GM21619 (cell line): ENCODE results near the gene RNF17.

Experiments used
- ATAC-seq: cut with Tn5 transposase; IDR thresholded peaks from one replicate; pipeline ENCODE4 v1.9.1; 2021; ENCODE audit not compliant: unreplicated experiment

The RNF17 gene

DNA sequence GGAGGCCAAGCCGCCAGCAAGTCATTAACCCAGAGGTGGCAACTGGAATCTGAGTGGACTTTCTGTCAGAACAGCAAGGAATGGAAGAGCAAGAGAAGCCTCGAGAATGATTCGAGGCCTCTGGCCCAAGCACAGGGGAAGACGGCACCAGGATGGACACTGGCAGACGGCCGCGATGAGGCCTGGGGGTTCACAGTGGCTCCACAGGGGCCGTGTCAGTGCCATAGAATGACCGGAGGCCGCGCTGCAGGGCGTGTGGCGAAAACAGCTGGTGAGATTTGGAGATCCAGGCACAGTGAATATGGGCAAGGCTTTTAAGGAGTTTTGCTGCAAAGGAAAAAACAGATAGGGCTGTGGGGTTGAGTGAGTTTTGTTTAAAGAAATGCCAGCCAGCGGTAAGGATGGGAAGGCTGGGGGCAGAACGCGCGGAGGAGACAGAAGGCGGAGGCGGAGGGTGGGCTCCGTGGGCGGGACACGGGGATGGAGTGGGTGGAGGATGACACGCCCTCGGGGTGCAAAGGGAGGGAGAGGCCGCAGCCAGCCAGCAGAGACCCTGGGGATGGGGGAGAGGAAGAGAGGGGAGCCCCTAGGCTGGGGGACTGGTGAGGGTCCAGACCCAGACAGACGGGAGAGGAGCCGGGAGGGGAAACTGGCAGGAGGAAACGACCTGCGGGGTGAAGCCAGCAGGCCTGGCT, 130.5 kb downstream of the RNF17 start:
- no peak for ATAC-seq

DNA sequence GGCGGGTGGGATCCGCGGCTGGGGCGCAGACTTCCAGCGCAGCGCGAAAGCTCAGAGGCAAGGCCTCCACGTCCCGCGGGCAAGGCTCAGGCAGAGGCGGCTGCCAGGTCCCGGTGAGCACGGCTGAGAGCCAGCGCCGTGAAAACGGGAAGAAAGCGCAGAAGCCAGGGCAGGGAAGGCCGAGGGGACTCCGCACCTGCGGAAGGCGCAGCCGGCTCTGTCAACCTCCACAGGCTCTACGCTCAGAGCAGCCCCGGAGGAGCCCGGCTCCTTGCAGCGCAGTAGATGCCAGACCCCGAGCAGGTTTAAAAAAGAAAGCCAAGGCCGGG, 131.0 kb downstream of the RNF17 start:
- ATAC-seq = no peak

DNA sequence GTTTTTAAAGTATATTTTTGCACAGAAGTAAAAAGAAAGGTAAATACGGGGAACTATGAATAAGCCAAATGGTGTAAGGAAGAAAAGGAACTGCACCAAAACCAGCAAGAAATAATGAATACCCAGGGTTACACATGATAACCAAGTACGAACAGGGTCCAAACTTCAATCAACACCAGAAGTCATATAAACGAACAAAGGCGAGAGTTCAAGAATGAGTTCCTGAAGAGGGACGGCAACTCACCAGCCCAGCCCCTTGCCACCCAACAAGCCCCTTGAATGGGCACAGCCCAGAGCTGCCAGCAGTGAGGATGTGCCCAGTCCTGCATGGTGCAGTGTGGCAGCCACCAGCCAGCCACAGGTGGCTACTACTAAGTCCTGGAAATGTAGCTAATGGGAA, 132.1 kb downstream of the RNF17 start:
- no peak for ATAC-seq

DNA sequence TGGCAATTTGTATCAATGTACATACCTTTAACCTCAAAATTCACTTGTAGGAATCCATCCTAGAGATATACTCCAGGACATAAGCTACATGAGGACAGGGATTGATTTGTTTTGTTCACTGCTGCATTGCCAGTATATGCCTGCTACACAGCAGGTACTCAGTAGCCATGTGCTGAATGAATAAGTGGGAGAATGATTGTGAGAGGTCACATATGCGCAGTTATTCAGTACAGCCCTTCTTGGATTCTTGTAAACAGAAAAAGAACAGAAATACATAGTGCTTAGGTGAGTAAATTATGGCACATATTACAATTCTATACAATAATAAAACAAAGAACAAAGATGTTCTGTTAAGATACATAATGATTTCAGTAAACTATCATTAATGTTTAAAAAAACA, 133.3 kb downstream of the RNF17 start:
- no peak for ATAC-seq

DNA sequence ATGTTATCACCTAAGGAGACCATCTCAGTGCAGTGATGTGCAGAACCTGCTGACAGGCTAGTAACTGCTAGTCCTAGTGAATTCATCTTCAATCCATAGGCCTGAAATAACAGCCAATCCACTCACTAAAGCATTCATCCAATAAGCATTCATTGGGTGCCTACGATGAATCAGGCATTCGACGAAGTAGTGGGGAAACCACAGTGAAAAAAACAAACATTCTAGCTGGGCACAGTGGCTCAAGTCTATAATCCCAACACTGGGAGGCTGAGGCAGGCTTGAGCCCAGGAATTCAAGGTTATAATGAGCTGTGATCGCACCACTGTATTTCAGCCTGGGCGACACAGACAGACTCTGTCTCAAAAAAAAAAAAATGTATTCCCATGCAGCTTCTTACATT, 135.6 kb downstream of the RNF17 start:
- ATAC-seq = no peak

DNA sequence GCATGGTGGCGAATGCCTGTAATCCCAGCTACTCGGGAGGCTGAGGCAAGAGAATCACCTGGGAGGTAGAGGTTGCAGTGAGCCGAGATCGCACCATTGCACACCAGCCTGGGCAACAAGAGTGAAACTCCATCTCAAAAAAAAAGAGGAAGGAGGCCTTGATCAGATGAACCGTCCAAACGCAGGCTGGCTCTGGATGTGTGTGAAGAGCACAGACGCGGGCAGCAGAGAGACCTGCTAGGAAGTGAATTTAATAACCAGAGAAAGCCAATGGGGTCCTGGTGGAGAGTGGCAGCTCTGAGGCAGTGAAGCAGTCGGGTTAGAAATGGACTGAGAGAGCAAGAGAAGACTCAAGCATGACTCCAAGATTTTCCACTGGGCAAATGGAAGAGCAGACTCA, 136.5 kb downstream of the RNF17 start:
- peak; percentile 47 for ATAC-seq

DNA sequence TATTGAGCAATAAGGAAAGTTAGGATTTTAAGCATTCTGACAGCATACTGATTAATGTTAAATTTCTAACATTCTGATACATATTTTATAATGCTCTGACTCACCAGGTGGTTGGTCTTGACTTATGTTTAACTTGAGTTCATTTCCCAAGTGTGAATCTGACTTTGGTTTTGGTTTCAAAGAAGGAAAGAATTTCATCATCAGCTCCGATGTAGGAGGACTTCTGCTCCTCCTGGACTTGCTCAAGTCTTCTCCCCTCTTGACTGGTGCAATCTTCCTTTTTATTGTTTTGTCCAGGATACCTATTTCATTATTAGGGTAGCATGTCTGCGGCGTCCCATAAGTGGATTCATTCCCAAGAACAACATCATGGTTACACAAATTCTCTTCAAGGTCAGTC, 141.3 kb downstream of the RNF17 start:
- no peak for ATAC-seq

DNA sequence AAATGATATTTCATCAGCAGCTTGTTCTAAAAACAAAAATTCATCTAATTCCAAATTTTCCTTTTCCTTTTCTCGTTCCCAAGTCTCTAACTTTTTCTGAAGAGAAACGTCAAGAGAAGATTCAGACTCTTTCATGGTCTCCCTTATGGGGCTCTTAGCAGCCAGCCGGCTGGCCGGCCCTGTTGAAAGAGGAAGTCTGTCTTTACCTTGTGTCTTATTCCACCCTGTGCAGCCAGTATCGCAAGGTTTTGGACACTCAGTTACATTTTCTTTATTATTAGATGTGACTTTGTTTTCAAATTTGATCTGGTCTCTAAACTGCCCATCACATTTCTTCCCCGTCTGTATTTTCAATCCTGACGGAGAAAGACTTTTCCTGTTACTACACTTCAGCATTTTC, 142.3 kb downstream of the RNF17 start:
- ATAC-seq = no peak

DNA sequence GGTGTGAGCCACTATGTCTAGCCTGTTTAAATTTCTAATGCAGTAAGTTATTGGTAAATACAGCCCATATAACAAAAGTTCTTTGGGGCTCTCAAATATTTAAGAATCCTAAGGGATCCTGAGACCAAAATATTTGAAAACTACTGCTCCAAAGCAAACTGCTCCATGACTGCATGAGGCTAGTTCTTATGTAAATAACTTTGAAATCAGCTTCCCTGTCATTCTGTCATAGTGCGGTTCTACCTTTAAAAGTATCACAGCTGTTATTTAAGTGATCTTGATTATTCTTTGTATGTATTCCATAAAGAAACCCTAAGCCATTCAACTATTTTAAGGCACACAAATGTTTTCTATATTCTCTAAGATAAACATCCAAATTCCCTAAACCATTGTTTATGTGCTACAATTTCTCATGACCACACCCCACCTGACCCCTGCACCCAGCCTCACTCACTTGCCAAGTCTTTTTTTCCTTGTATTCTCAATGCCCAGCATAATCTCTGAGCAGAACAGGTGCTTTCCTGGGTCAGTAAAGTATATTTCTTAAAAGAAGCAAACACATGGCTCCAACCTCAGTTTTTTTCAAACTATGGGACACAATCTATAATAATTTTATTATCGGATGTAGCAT, 146.6 kb downstream of the RNF17 start:
- no peak for ATAC-seq

DNA sequence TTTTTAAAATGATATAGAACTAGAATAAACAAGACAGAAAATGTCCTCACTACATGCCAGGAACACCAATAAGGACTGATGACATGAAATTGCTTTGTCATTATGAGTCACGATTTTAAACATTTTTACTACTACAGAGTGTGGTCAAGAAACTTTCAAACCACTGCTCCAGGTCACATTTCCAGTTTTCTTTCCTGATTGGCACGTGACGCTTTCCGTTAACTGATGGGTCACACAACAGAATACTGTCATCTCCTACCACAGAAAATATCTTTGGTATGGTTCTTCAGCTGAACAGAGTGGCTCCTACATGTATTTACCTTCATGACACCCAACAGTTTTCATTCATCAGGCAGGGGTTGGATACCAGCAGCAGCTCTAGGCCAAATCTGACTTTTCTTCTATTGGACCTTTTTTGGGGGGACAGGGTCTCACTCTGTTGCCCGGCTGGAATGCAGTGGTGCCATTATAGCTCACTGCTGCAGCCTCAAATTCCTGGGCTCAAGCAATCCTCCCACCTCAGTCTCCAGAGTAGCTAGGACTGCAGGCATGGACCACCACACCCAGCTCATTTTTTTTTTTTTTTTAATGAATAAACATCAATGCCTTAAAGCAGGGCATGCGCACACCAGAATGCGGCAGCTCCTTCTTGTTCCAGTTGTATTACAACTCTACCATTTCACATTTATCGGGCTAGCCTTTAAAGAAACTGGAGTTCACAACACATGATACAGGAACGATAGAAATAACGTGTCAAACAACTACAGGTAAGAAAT, 147.4 kb downstream of the RNF17 start:
- ATAC-seq = no peak

DNA sequence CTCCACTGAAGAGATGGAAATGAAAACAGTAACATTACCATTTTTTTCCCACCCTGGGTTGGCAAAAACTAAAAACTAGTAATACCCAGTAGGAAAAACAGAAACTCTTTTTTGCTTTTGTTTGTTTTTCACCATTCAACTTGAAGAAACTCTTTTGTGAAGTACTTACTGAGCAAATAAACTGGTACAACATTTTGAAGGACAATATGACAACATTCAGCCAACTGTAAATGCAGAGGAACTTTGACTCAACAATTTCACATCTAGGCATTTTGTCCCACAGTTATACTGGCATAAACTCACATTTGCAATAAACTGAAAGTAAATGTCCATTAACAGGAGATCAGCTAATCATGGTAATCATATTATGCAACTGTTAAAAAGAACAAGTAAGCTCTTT, 152.5 kb downstream of the RNF17 start:
- no peak for ATAC-seq

DNA sequence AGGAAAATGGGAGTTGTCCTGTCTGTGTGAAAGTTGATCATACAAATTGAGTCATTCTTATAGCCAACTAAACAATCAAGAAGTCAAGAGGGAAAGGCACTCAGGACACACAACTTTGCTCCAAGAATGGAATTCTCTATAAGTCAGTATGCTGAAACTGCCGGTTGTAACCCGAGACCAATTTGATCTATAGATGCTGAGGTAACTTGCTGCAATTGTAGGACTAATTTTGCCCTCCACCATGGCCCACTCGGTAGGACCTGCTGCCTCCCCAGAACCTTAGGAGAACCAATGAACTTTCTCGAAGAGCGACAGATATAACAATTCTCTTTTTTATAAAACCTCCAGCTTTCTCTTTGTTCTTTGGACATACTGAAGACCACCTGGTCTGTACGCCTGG, 157.0 kb downstream of the RNF17 start:
- no peak for ATAC-seq

DNA sequence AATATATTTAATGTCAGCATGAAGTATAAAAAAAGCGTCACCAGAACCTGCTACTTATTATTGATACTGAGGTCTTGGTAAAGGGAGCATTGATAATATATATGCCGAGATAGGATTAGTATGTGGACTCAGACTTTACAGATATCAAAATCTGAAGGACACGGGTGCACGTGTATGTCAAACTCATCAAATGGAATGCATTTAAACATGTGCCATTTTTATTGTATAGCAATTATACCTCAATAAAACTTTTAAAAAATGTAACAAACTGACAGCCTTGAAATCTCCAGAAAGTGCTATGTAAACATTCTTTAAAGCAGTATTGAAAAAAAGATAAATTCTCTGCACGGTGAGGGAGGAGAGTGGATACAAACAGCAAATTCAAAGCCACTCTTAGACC, 157.9 kb downstream of the RNF17 start:
- ATAC-seq = no peak

DNA sequence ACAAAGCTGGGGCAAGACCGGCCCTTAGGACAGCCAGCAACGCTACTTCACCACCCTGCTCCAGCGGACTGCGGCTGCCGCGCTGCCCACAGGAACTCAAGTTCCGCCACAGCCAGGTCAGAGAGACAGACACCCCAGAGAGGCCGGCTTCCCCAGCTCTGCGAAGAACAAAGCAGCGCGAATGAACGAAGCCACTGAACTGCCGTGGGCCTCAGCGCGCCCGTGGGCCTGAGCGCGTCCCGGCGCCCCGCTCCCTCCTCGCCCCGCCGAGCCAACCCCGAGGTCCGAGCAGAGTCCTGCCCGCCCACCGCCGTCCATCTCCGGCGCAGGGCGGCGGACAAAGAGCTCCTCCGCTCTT, 158.4 kb downstream of the RNF17 start:
- peak; percentile 14 for ATAC-seq

DNA sequence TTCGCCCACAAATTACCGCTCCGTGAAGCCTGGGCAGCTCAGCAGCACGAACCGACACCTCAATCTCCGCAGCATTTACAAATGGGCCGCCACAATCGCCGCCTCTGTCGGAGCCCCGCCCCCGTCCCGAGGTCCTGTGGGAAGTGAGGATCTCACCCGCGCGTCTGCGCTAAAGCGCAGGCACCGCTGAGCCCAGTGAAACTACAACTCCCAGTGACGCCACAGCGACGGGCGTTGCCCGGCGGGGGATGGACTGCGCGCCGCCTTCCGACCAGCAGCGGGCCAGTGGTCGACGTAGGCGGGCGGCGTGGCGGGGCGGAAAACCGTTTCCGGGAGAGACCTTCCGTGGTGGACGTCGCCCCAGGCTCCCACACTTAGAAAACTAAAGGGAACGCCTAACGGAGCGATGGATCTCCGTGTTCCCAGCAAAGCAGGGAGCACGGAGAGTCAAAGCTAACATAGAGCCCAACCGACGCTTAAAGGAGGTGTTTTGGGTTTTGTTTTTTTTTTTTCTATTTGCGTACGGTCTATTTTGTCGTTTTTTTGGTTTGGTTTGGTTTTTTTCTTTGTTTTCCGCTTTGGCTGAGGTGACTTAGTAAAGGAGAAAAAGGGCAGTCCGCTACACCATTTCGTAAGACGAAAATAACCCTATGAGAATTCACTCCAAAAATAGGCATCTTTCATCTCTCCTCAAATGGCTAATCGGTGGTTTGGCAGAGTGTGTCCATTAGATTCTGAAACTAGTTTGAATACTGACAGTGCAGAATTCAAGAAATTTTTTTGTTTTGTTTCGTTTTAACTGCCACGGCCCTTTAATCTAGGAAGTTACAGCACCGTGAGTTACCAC, 159.0 kb downstream of the RNF17 start:
- ATAC-seq = peak; percentile 93

DNA sequence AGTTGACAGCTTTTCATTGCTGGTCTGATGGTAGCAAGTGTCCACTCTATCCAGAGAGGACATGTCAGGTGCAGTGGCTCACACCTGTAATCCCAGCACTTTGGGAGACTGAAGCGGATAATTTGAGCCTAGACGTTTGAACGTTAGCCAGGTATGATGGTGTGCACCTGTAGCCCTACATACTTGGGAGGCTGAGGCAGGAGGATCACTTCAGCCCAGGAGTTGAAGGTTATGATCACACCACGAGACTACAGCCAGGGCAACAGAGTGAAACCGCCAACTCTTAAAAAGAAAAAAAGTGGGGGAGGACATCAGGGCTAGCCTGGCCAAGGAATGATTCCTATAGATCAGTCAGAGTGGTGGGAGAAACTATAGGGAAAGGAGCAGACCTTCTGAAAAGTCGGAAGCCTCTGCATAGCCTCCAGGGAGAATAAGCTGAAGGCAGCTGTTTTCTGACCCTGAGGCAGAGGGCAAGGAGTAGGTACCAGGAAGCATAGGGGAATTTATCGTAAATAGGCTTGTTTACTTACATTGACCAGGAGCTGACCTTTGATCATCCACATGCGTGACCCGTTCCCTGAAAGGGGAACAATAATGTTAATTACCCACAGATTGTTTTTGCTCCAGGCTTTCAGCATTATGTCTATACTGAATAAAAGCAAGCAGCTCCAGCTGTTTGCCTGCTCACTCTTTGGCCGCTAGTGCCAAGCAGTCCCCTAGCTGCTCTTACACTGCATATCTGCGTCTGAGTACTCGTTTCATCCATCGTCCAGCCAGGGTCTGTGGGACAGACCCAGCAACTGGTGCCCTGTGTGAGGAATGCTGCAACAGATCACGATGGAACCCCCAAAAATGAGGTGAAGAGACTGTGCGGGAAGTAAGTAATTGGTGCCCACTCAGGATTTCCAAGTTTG, 161.6 kb downstream of the RNF17 start:
- no peak for ATAC-seq

DNA sequence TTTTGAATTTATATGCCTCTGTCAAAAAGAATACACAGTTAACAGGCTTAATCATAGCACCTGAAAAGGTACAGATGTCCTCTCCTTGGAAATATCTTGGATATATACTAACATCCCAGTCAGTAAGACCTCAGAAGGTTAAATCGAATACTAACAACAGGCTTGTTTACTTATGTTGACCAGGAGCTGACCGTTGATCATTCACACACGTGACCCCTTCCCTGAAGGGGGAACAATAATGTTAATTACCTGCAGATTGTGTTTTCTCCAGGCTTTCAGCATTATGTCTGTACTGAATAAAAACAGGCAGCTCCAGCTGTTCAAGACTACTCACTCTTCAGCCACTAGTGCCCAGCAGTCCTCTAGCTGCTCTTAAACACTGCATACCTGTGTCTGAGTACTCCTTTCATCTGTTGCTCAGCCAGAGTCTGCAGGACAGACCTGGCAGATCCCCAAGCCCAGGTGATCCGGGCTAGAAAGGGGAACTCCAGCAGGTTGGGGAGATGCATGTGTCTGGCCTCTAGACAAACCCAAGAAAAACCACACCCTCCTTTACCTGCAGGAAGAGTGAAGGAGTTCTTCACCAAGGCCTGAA, 163.9 kb downstream of the RNF17 start:
- no peak for ATAC-seq

DNA sequence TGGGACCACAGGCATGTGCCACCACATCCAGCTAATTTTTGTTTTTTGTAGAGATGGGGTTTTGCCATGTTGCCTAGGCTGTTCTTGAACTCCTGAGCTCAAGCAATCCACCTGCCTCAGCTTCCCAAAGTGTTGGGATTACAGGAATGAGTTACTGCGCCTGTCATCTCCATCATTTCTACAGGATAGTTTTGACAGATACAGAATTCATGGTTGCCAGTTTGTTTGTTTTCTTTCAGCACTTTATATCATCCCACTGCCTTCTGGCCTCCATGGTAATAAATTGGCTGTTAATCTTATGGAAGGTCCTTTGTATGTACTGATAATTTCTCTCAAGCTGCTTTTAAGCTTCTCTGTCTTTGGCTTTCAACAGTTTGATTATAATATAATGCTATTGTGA, 165.2 kb downstream of the RNF17 start:
- no peak for ATAC-seq
